Embryonic facial prominence (tissue), 1 donor: ENCODE results near the gene GRHL1.
A peak's percentile ranks its signal among the peaks of the same experiment; 100 is the strongest.
"Not testable (repeated sequence)": the region's sequence is repeated elsewhere in the genome, so short reads cannot be mapped to it uniquely, and the experiment has no call there.

ENCODE experiments used
- DNase-seq: peaks from one replicate; pipeline ENCODE4 v3.0.0-alpha.2; 2016; ENCODE audit errors: extremely low spot score

The GRHL1 gene

DNA sequence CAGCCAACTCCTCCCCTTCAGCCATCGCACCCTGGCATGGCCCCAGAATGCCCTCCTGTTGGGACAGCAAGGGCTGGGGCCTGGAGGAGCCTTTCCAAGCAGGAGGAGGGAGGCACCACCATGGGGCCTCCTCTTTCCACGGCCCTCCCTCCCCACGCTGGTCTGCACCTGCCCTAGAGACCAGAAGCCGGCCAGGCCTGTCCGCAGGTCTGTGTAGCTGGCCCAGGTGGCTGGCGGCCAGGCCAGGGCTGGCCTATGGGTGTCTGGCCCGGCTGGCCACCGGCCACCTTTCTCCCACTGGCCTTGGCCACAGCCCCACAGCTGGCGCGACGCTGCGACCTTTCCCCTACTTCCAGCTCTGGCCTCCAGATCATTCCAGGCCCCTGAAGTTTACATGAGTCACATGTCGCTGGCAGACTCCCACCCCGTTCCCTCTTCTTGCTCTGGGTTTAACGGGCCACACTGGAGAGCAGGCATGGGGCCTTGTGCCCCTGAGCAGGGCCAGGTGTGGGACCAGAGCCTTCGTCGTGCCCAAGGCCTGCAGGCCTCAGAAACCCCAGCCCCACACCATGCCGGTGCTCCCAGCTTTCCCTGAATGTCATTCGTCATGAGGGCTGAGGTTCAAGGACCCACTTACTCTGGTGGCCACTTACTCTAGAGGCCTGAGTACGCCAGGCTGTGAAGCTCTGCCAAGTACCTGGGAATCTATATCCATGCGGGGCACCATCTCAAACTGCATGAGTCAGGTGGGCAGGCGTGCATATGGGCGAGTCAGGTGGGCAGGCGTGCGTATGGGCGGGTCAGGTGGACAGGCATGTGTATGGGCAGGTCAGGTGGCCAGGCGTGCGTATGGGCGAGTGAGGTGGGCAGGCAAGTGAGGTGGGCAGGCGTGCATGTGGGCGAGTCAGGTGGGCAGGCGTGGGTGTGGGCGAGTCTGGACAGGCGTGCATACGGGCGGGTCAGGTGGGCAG lies 58.6 kb downstream of the GRHL1 start:
- DNase-seq = no peak

- not testable (repeated sequence) for DNase-seq
These were observed 59.5 kb downstream of the GRHL1 start for GRCh38 chr2:10010861-10011605.

- not testable (repeated sequence) for DNase-seq
These were observed 60.3 kb downstream of the GRHL1 start for GRCh38 chr2:10011606-10012325.

- not testable (repeated sequence) for DNase-seq
These were observed 61.0 kb downstream of the GRHL1 start for GRCh38 chr2:10012366-10012962.

- no peak for DNase-seq
These were observed 61.5 kb downstream of the GRHL1 start for GRCh38 chr2:10012963-10013461.

GRCh38 chr2:10013651-10014417 lies 62.3 kb downstream of the GRHL1 start:
- DNase-seq = not testable (repeated sequence)

DNA sequence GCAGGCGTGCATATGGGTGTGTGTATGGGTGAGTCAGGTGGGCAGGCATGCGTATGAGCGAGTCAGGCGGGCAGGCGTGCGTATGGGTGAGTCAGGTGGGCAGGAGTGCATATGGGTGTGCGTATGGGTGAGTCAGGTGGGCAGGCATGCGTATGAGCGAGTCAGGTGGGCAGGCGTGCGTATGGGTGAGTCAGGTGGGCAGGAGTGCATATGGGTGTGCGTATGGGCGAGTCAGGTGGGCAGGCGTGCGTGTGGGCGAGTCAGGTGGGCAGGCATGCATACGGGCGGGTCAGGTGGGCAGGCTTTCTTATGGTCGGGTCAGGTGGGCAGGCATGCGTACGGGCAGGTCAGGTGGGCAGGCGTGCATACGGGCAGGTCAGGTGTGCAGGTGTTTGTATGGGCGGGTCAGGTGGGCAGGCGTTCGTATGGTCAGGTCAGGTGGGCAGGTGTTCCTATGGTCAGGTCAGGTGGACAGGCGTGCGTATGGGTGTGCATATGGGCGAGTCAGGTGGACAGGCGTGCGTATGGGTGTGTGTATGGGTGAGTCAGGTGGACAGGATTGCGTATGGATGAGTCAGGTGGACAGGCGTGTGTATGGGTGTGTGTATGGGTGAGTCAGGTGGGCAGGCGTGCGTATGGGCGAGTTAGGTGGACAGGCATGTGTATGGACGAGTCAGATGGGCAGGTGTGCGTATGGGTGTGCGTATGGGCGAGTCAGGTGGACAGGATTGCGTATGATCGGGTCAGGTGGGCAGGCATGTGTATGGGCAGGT lies 63.1 kb downstream of the GRHL1 start:
- DNase-seq = no peak

GRCh38 chr2:10015376-10015989 lies 64.0 kb downstream of the GRHL1 start:
- not testable (repeated sequence) for DNase-seq

DNA sequence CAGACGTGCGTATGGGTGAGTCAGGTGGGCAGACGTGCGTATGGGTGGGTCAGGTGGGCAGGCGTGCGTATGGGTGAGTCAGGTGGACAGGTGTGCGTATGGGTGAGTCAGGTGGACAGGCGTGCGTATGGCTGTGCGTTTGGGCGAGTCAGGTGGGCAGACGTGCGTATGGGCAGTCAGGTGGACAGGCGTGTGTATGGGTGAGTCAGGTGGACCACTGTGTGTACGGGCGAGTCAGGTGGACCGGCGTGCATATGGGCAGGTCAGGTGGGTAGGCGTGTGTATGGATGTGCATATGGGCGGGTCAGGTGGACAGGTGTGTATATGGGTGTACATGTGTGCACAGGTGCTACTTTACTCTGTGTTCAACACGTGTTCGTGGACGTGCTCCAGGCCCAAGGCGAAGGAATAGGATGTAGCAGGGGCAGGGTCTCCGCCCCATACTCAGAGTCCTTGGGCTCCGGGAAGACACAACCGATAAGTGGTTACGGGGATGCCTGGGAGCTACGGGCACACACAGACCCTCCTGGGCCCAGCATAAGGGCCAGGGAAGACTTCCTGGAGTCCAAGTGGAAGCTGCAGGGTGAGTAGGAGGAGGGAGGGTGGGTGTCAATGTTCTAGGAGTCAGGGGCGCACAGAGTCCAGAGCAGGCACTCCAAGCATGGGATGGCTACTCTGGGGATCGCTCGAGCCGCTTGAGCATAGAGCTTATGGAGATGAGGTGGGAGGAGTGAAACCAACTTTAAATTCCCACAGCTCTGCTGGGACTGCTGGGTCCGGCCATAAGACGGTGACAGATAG lies 64.7 kb downstream of the GRHL1 start:
- DNase-seq = no peak

- peak; percentile 47 for DNase-seq
These were observed 65.3 kb downstream of the GRHL1 start for GRCh38 chr2:10016802-10017258.

GRCh38 chr2:10017313-10017941 lies 65.9 kb downstream of the GRHL1 start:
- no peak for DNase-seq

DNA sequence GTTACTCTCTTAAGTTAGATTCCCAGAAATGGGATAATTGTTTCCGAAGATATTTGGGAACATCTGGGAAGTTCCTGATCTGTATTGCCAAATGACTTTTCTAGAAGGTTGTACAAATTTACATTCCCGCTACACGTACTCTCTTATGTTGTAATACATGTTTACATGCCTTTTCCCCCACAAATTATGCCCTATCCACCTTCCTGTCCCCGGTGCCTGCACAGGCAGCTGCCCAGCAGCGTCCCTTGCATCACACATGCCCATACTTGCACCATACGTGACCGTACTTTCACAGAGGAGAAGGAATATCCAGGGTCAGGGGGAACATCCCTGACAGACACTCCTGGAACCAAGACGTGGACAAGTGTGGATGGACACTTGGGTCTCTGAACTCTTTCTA lies 67.7 kb downstream of the GRHL1 start:
- DNase-seq = no peak

- DNase-seq = no peak
These were observed 68.3 kb downstream of the GRHL1 start for GRCh38 chr2:10019602-10020400.

- no peak for DNase-seq
These were observed 70.5 kb downstream of the GRHL1 start for GRCh38 chr2:10022041-10022421.

GRCh38 chr2:10022445-10022844 lies 71.0 kb downstream of the GRHL1 start:
- no peak for DNase-seq

DNA sequence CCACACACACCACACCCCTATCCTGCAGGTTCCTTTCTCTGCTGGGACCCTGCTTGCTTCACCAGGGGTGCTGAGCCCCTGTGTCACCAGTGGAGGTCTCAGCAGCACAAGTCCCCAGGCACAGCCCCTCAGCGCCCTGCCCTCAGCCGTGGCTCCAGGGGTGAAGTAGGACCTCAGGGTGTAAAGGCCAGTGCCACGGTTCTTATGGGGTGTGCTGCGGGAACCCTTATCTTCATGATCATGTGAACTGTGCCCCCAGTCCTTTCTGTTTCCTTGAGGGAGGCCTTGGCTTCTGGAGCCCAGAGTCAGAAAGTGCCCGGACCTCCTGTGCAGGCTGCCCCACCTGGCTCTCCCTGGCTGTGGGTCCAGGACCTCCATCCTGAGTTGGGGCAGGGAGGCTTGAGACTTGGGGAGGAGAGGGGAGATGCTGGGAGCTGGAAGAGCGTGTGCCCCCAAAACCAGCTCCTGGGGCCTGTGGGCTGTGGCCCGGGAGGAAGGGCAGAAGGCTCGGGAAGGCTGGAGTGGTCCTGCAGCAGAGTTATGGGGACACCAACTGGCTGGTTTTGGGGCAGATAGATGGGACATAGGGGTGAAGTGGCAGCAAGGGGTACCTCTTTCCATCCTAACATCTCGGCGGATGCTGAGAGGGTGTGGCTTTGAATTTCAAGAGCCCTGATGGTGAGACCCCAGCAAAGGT lies 71.6 kb downstream of the GRHL1 start:
- no peak for DNase-seq
